ENCODE measurements around the gene CDCP2.

The CDCP2 gene

GRCh38 chr1:54153535-54154439 is 987 bp upstream of the CDCP2 start:
- Histone ChIP-seq H3K36me3 (ENCODE audit: control insufficient read depth, low read length) (no peaks in the 10 kb centered on the region), H3K27ac (ENCODE audit: low read depth, low read length) (no peak overlapping the region), H3K27me3 (ENCODE audit: control insufficient read depth, low read length) (no peaks in the 10 kb centered on the region), H3K4me2 (ENCODE audit: low read length) (no peak overlapping the region), H3K4me3 (ENCODE audit: low read length) (no peak overlapping the region), H3K4me1 (ENCODE audit: control insufficient read depth, low read length) (no peaks in the 10 kb centered on the region), H4K20me1 (ENCODE audit: control insufficient read depth, insufficient read depth, low read depth, low read length) (no peaks in the 10 kb centered on the region), H3K9me3 (ENCODE audit: control insufficient read depth, insufficient read depth, low read length) (no peaks in the 10 kb centered on the region), H3K79me2 (ENCODE audit: control insufficient read depth, low read length) (no peaks in the 10 kb centered on the region), H3K9me2 (replicated peaks; ENCODE audit: control insufficient read depth, low read length) (no peaks in the 10 kb centered on the region), H3F3A (ENCODE audit: control insufficient read depth, insufficient read depth) (no peaks in the 10 kb centered on the region)
- TF ChIP-seq EZH2phosphoT487 (IDR thresholded peaks at IDR 0.05; ENCODE audit: borderline replicate concordance, low read length) (no peak), CTCF (IDR thresholded peaks at IDR 0.05; ENCODE audit: low read depth, low read length, poor library complexity, severe bottlenecking) (no peak)

- Histone ChIP-seq H3K9me2 (replicated peaks; ENCODE audit: control insufficient read depth, low read length) (no peaks in the 10 kb centered on the region), H3F3A (ENCODE audit: control insufficient read depth, insufficient read depth) (no peaks in the 10 kb centered on the region), H3K27ac (ENCODE audit: low read depth, low read length) (no peak overlapping the region), H3K36me3 (ENCODE audit: control insufficient read depth, low read length) (no peaks in the 10 kb centered on the region), H3K4me1 (ENCODE audit: control insufficient read depth, low read length) (no peaks in the 10 kb centered on the region), H3K9me3 (ENCODE audit: control insufficient read depth, insufficient read depth, low read length) (no peaks in the 10 kb centered on the region), H3K4me2 (ENCODE audit: low read length) (no peak overlapping the region), H3K79me2 (ENCODE audit: control insufficient read depth, low read length) (no peaks in the 10 kb centered on the region), H3K4me3 (ENCODE audit: low read length) (no peak overlapping the region), H4K20me1 (ENCODE audit: control insufficient read depth, insufficient read depth, low read depth, low read length) (no peaks in the 10 kb centered on the region), H3K27me3 (ENCODE audit: control insufficient read depth, low read length) (no peaks in the 10 kb centered on the region)
- no peak for TF ChIP-seq EZH2phosphoT487 (IDR thresholded peaks at IDR 0.05; ENCODE audit: borderline replicate concordance, low read length)
- no peak for TF ChIP-seq CTCF (IDR thresholded peaks at IDR 0.05; ENCODE audit: low read depth, low read length, poor library complexity, severe bottlenecking)
Measured at GRCh38 chr1:54151013-54151412, 1.8 kb downstream of the CDCP2 start.

- H3K27me3 ChIP-seq (ENCODE audit: control insufficient read depth, low read length): no peaks in the 10 kb centered on the region
- no peak overlapping the region for H3K27ac ChIP-seq (ENCODE audit: low read depth, low read length)
- H3F3A ChIP-seq (ENCODE audit: control insufficient read depth, insufficient read depth): no peaks in the 10 kb centered on the region
- no peaks in the 10 kb centered on the region for H3K9me2 ChIP-seq (replicated peaks; ENCODE audit: control insufficient read depth, low read length)
- H3K4me1 ChIP-seq (ENCODE audit: control insufficient read depth, low read length): no peaks in the 10 kb centered on the region
- no peaks in the 10 kb centered on the region for H3K79me2 ChIP-seq (ENCODE audit: control insufficient read depth, low read length)
- no peaks in the 10 kb centered on the region for H3K9me3 ChIP-seq (ENCODE audit: control insufficient read depth, insufficient read depth, low read length)
- H3K4me3 ChIP-seq (ENCODE audit: low read length): no peak overlapping the region
- no peak for TF ChIP-seq EZH2phosphoT487 (IDR thresholded peaks at IDR 0.05; ENCODE audit: borderline replicate concordance, low read length)
- no peak for TF ChIP-seq CTCF (IDR thresholded peaks at IDR 0.05; ENCODE audit: low read depth, low read length, poor library complexity, severe bottlenecking)
- no peaks in the 10 kb centered on the region for H4K20me1 ChIP-seq (ENCODE audit: control insufficient read depth, insufficient read depth, low read depth, low read length)
- no peak overlapping the region for H3K4me2 ChIP-seq (ENCODE audit: low read length)
- no peaks in the 10 kb centered on the region for H3K36me3 ChIP-seq (ENCODE audit: control insufficient read depth, low read length)
Measured at GRCh38 chr1:54149734-54150133, 3.1 kb downstream of the CDCP2 start.
